ENCODE results near the gene GSG1L. TPM values are rescaled to one million over a fixed set of nuclear protein-coding genes. Genes with fewer than 3 reads are reported as not detected.
A peak's percentile ranks its signal among the peaks of the same experiment; 100 is the strongest.

GSG1L gene
- total RNA-seq, 1 experiment from 2014 or later: not detected

DNA sequence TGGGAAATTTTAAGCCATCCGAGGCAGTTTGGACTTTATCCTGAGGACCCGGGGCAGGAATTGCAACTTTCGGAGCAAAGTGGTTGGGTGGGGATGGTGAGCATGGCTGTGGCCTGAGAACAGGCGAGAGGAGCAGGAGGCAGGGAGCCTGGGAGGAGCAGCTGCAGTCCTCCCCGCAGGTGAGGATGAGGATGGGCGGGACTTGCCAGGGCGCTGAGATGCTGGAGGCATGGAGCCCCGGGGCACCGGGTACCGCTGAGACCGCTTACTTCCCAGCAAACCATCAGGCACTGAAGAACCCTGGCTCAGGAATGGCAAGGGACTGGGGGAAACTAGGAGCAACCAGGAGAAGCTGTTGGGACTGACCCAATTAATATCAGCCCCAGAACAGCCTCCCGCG lies 210.8 kb downstream of the GSG1L start:
- DNase-seq (ENCODE audit: low spot score): no peak

DNA sequence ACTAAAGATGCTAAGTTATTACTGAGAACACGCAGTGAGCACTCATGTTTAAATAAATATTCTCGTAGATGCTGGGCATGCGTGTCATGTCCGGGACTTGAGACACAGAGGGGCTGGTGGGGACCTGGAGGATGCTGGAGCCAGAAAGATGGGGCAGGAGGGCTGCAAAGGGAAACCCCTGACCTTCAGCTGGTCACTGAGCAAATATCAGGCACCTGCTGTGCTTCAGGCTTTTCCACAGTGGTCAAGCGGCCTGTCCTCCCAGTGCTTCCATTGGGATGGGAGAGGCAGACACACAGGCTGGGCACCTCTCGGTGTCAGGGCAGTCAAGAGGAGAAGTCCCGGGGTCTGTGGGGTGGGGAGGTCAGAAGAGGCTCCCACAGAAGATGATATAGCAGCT lies 211.4 kb downstream of the GSG1L start:
- no peak for DNase-seq (ENCODE audit: low spot score)

DNA sequence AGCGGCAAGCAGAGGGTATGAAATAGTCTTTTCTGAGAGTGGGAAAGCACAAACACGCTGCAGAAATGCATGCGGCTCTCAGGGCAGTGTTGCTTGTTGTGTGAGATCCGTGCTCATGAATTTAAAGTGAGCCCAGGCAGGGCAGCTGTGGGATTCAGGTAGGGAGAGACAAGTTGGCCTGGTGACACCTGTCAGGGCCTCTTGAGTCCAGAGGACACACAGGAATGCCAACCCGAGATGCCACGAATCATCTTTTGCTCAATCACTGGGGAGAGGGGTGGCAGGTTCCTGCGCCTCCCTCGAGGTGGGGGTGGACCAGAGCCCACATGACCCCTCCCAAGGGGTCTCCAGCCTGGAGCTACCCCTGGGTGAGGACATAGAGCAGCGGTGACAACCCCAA lies 211.9 kb downstream of the GSG1L start:
- DNase-seq (ENCODE audit: low spot score): no peak

DNA sequence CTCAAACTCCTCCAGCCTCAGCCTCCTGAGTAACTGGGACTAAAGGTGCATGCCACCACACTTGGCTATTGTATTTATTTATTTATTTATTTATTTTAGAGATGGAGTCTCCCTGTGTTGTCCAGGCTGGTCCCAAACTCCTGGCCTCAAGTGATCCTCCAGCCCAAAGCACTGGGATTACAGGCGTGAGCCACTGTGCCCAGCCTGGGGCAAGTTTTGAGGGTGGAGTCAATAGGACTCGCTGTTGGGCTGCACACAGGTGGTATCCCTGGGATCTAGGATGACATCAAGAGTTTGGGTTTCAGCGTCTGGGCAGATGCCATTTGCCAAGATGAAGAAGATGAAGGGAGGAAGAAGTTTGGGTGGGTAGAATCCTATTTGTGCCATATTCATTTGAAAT lies 213.9 kb downstream of the GSG1L start:
- DNase-seq (ENCODE audit: low spot score): no peak

DNA sequence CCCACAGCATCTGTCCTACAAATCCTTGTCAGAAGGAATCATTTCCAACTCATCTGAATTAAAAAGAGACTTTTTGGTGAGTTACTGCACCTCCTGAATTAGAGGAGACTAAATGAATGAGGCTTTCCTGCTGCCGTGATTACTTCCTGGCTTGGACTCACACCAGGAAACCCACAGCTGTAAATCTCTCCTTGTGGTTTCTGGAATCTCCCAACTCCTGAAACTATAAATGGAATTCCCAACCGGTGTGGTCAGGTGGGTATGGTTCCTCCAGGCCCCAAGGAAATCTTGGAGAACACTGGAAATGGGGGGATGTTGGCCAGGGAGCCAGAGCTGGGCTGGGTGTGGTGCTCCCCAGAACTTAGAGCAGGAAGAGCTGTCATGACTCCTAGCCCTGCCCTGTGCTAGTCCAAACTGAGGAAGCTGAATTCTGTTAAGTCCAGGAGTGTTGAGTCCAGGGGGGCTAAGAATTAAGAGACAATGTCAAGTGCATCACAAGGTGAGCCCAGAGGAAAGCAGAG lies 216.4 kb downstream of the GSG1L start:
- no peak for DNase-seq (ENCODE audit: low spot score)

DNA sequence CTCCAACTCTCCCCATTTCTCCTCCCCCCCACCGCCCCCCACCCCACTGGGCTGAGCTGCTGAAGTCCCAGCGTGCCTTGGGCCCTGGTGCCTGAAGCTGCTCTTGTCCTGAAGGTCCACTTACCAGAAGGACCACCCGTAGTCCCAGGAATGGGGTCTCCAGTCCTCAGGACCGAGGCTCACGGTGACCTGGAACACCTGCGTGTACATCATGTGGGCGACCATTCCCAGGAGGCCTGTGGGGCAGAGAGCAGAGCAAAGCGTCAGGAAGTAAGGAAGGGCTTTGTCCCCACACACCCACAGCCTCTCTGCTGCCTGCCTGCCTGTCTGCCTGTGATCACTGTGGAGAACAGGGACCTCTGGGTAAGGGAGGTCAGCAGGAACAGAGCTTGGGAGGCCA lies 218.7 kb downstream of the GSG1L start:
- no peak for DNase-seq (ENCODE audit: low spot score)

DNA sequence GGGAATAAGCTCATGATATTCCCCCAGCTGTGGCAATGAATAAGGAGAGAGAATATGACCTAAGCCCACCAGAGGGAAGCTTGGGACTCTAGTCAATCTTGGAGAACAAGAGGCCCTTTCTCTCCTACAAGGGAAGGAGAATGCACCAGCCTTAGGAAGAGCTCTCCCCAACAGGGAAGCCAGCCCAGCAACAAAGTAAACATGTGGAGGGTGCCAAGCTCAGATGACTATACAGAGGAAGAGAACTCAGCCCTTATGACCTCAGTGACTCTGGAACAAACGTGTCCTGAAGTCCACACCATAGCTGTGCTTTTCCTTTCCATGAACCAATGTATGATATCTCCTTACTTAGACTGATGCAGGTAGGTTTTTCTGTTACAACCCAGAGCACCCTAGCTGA lies 219.7 kb downstream of the GSG1L start:
- no peak for DNase-seq (ENCODE audit: low spot score)

DNA sequence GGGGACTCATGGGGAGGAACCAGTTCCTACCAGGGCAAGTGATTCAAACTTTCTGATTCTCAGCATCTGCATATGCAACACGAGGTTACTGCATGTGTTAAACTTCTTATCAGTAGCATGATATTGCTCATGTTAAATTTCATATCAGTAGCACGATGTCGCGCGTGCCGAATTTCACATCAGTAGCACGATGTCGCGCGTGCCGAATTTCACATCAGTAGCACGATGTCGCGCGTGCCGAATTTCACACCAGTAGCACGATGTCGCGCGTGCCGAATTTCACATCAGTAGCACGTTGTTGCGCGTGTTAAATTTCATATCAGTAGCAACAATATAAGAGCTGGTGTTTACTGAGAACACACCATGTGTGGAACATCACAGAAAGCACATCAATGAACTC lies 221.6 kb downstream of the GSG1L start:
- DNase-seq (ENCODE audit: low spot score): no peak

DNA sequence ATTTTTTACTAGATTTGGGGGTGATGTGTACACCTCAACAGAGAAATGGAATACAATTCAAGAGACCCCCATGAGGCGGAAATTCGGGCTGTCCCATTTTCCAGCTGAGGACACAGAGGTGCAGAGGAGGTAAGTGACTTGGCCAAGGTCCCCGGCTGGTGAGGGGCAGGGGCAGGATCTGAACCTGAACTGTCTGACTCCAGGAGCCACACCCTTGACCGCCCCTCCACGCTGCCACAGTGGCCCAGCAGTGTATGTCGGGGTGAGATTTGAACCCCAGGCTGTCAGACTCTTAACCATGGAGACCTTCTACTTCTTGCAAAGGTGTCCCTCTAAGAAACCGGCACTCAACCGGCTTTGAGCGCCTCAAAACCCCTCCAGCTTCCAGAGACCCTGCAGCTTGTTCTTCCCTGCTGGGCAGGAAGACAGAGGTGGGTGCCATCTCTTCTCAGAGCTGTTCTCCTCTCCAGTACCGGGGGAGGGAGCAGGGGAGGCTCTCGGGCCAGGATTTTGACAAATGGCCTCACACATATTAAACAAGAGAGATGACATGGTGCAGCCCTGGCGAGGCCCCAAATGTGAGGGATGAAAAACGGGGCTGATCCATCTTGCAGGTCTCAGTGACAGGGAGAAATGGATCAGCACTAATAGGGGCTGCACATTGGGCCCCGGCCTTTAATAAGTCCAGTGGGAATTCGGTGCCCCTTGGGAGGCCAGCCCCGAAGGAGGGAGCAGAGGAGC lies 222.3 kb downstream of the GSG1L start:
- no peak for DNase-seq (ENCODE audit: low spot score)

DNA sequence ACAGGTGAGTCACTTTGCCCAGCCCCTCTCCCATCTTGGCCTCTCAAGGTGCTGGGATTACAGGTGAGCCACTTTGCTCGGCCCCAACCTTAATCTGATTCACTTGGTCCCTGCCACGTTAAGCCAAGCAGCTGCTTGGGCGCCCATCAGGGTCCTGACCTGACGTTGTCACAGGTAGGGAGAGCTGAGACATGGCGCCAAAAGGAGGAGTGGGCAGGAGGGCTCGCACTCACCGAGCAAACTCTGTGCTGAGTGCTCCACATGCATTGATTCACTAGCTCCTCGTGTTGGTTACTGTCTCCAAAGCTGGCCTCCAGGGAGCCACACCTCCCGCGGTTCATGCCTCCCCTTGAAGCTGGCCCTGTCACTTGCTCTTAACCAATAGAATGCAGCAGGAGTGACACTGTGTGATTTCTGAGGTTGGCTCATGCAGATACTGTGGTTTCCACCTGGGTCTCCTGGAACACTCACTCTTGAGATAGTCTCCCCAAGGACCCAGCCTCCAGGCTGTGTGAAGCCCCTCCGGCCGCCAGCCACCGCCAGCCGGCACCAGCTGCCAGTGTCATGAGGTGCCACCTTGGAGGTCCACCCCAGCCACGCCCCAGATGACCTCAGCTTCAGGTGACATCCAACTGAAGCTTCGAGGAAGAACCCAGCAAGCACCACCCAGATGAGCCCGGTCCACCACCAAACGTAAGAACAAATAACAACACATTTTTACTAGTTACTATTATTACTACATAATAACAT lies 223.0 kb downstream of the GSG1L start:
- no peak for DNase-seq (ENCODE audit: low spot score)

DNA sequence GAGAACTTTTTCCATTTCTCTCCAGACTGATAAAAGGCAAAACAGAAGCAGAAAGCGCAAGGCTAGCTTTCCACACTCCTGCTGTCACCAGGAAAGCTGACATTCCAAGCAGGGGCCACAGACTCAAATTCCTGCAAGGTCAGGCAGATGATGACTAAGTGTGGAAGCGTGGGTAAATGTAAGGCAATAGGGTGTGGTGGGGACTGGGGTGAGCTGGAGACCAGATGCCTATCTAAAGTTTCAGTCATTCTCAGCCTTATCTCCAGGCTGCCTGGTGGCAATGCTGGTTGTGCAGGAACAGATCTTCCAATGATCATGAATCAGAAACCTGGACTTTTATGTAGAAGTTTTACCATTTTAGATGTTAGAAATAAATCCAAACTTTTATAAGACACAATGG lies 224.1 kb downstream of the GSG1L start:
- DNase-seq (ENCODE audit: low spot score): no peak

DNA sequence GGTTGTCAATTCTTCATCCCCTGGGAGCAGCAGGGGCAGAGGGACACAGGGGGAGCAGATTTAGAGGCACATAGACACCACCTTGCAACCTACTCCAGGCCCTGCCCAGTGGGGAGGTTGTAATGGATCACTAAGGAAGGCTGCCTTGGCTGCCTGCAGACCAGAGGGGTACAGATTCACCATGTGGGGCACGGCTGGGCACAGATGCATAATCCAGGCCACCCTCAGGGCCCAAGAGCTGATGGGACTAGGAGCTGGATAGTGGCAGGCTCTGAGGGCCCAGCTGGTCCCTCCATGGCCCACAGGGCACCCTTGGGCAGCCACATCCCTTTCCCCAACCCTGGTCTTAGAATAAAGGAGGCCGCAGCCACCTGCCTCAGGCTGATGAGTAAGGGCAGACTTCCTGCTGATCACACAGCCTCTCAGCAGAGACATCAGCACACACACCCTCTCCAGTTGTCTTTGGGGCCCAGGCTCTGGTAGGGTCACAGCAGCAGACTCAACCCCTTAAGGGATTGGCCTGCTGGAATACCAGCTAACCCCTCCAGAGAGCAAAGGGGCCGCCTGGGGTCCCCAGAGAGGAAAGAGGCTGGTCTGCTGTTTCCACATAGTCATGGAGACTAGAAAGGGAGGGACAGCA lies 224.9 kb downstream of the GSG1L start:
- no peak for DNase-seq (ENCODE audit: low spot score)

DNA sequence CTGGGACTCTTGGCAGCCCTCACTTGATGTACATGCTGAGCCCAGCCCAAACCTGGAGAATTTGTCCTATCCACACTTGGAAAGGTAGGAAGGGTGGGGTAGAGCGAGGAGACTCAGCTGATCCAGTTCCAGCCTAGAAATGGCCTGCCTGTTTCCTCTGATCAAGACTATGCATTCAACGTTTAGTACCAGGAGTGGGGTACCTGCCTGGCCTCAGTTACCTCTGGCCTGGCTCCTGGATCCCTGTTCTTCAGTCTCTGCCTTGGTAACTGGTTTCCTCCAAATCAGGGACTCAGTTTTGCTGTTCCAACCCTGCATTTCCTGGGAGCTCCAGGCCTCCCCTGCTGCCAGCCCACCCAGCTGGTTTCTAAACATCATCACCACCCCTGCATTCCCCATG lies 233.5 kb downstream of the GSG1L start:
- DNase-seq (ENCODE audit: low spot score): no peak

DNA sequence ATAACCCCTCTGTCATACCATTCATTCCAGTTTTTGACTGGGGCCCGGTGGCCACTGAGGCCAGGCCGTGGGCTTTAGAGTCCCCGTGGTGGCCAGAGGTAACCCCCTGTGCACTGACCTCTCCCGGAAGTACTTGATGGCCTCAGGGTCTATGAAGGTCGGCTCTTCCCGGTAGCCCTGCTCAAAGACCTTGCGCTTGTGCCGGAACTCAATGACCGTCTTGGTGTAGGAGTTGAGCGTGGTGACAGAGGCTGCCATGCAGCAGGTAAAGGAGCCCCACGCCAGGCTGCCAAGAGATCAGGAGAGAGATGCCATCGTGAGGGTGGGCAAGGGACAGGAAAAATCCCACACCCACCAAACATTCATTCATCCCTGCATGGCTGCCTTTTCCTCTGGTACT lies 234.8 kb downstream of the GSG1L start:
- no peak for DNase-seq (ENCODE audit: low spot score)

DNA sequence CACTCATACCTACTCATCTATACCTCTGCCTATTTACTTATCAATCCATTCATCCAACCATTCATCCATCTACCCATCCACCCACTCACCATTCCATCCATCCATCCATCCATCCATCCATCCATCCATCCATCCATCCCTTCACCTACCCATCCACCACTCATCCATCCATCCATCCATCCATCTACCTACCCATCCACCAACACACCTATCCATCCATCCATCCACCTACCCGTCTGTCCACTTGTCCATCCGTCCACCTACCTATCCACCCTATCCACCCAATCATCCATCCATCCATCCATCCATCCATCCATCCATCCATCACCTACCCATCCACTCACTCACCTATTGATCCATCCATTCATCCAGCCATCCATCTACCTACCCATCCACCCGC lies 235.7 kb downstream of the GSG1L start:
- no peak for DNase-seq (ENCODE audit: low spot score)

DNA sequence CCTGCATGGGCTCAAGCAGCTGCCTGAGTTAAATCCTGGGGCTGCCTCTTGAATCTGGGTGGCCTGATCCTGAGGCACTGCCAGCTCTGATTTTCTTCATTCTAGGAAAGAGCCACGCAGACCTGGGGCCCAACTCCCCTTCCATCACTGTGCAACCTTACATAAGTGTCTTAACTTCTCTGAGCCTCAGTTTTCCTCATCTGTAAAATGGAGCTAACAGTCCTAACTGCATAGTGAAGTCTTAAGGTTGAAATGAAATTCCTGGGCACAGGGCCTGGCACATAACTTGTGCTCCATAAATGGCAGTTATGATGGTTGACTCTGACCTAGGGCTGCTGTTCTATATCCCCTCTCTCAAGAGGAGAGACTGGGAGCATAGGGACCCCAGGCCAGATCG lies 236.6 kb downstream of the GSG1L start:
- DNase-seq (ENCODE audit: low spot score): no peak

DNA sequence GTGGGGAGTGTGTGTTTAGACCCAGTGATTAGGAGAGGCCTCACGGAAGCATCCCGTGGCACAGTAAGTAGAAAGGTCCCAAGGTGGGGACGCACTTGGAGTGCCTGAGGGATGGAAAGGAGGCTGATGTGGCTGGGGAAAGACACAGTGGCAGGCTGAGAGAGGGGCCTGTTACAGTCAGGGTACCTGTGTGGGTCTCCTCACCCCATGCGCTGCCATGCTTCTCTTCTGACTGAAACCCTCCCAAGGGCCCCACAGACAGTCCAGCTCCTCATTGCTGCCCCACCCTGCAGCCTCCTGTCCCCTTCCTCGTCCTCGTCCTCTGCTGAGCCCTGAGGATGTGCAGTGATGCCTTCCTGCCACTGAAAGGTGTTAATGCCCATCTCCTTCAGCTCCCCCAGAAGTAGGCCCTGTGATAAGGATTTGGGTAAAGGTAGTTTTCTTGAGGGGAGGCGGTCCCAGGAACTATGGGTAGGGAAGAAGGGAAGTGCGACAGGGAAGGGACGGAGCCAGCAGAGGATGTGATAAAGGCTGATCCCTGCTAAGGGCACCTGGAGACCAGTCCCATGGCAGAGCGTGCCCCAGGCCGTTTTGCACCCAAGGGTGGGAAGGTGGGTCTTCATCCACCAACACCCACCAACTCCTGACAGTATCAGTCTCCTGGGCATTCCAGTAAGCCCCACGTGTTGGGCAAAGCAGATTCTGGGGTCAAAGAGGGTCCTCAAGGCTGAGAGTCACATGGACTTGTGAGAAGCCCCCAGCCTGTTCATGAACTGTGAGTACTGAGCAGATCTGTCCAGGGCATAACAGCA lies 237.2 kb downstream of the GSG1L start:
- no peak for DNase-seq (ENCODE audit: low spot score)

DNA sequence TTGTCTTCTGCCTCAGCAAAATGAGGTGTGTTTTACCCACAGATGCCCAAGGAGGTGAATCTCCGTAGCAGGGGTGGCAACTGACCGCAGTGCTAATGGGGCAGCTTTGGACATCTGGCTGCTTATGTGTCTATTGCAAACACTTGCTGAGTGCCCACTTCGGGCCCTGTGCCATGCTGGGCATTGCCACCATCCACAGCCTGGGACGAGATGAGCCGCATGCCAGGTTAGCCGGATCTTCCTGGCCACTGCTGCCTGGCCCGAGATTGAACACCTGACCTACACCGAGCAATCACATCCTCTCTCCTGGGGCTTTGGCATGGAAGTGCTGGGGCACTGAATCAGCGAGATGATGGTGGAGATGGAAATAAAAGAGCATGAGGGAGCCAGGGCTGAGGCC lies 238.7 kb downstream of the GSG1L start:
- DNase-seq (ENCODE audit: low spot score): no peak

DNA sequence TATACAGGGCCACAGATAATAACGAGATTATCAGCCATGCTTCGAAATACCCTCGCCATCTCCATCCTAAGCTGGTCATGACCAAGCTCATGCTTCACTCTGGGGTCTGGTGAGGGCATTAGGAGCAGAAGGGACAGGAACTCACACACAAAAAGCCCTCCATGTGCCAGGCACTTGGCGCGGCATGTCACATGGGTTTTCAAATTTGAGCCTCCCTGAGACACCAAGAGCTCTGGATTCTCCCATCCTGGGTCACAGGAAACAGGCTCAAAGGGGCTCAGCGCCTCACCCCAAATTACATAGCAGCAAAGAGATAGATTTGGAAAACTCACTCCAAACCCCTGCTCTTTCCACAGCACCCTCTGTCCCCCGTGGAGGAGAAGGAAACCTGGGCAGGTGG lies 239.5 kb downstream of the GSG1L start:
- no peak for DNase-seq (ENCODE audit: low spot score)

DNA sequence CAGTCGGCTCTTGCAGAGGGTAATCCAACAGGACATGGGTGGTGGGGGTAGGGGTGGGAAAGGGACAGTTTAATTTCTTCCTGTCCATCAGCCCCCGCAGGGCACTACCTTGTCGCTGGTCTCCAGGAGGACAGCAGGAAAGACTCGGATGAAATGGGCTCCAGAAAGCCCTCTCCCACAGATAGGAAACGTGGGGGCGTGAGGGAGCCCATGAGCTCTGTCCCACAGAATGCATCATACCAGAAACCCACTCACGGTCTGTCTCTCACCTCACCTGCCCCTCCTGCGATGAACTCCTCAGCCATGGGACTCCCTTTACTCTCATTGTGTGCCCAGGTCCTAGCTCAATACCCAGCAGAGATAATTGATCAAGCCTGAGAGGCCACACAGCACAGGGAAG lies 240.1 kb downstream of the GSG1L start:
- DNase-seq (ENCODE audit: low spot score): no peak

DNA sequence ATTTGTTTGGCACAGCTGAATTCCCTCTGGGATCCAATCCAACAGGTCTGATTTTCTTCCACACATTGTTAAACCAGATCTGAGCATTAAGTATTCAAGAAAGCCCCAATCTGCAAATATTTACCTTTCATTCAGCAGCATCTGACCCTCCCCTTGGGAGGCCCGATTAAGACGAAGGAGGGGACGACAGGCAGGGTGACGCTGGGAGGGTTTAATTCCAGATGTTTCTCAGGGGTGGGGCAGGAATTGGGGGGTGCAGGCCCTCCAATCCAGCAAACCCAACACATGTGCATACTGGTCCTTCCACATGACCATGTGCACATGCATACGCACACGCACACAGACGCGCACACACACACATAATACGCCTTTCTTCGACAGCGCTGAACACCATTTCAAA lies 240.5 kb downstream of the GSG1L start:
- peak; percentile 15 for DNase-seq (ENCODE audit: low spot score)

DNA sequence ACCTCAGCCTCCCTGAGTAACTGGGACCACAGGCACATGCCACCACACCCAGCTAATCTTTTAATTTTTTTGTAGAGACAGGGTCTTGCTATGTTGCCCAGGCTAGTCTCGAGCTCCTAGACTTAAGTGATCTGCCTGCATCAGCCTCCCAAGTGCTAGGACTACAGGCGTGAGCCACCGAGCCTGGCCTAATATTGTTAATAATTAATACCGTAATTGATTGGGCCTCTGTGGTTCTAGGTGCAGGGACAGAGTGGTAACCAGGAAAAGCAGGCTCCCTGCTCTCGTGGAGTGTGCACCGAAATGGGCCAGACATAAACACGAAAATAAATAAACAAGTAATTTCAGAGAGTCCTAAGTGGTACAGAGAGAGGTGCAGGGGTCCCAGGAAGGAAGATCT lies 241.0 kb downstream of the GSG1L start:
- peak; percentile 6 for DNase-seq (ENCODE audit: low spot score)

Measured in HT-29 (cell line).